GM18870 (cell line): ENCODE data around the gene GAS7.

Experiments
- ATAC-seq: cut with Tn5 transposase; IDR thresholded peaks from one replicate; pipeline ENCODE4 v1.9.1; 2021; ENCODE audit warnings: moderate library complexity; ENCODE audit not compliant: unreplicated experiment

Gene GAS7

DNA sequence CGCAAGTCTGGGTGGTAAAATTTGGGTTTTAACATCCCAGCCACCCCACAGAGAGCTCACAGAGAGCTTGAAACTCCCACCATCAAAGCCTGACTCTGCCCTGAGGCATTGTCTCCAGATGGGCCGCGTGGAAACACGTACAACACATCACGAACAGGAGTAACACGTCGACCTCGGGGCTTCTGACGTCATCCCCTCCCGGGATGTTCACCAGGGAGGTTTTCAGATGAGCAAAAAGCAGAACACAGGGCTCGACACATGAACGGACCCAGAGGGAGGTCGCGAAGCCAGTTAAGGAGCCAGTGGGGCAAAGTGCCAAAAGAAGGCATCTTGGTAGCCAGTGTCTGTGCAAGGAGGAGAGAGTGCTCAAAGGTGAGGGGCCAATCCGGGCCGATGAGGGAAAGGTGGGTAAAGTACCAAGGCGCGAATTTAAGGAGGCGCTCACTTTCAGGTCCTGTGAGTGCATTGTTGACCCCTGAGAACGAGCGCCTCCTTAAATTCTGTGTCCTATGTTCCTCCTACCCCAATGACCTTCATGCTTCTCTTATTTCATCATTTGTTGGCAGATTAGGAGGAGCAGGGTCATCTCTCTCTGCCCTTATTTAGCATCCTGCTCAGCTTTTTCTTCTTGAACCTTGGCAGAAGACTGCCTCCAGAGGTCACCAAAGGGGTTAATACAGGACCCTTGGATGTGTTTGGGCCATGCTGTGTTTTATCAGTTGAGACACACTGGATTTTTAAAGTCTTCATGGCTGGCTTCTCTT is 298.9 kb downstream of the GAS7 start:
- no peak for ATAC-seq

DNA sequence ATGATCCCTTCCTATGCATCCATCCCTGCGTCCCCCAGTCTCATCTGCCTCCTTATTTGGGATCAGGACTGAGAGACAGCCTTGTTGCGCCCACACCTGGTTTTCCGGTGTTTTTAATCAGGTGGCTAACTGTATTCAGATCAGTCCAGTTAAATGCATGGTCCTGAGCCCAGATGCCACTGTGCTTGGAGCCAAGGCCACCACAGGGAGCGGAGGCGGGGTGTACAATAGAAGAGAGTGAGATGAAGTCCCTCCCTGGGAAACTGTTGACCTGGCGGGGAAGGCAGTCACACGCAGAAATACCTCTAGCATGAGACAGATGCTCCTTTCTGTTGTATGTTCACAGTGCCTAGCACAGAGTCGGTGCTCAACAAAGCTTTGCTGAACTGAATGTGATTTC is 299.6 kb downstream of the GAS7 start:
- no peak for ATAC-seq

DNA sequence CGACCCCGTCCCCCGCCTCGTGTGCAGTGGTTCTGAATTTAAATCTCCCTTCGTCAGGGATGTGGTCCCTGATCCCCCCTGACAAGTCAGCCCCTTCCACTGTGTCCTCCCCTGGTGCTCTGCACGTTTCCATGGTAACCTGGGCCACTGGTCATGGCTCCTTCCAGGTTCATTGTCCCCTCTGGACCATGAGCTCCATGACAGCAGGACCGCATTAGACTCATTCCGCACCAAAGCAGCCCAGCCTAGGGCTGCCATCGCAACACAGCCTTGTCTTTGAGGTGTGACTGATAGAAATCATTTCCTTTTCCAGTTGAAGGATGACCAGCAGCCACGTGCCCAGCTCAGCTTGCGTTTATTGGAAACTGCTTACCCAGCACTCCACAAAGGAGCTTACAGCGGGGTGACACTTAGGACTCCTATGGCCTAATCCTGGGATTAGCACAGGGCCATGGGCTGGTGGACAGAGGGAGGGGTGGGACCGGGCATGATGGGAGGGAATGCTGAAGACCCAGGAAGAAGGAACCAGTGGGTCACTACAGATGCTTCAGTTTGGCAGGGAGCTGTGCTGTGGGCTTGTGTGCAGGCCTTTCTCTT is 300.9 kb downstream of the GAS7 start:
- ATAC-seq: no peak

DNA sequence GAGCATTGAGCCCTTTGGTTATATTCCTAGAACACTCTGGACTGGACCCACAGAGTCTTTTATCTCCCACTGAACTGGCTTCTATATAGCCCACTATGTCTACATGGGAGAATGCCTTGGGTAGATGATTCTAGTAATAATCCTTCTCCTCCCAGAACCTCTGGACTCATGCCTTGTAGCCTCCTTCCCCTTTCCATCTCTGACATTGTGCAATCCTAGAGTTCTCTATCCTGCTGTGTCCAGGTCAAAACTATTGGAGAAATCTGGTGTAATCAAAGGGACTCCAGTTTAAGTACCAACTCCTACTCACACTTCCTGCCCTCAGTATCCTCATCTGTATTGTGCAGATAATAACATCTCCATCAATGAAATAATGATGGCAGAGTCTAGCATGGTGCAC is 302.5 kb downstream of the GAS7 start:
- no peak for ATAC-seq

DNA sequence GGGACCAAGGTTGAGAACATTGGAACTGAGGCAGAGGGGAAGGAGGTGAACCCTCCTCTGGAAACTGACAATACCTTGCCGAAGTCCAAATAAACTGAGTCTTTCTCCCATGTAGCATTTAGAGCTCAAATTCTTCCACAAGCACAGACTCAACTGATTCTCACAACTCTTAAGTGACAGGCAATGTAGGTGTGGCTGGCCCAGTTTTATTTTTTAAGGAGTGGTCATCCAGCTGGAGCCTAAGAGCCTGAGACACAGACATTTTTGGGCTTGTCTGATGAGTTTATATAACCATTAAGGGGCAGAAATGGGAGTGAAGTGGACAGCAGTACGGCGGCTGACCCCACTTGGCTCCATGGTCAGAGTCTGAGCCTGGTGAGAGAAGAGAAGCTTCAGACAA is 304.2 kb downstream of the GAS7 start:
- no peak for ATAC-seq

DNA sequence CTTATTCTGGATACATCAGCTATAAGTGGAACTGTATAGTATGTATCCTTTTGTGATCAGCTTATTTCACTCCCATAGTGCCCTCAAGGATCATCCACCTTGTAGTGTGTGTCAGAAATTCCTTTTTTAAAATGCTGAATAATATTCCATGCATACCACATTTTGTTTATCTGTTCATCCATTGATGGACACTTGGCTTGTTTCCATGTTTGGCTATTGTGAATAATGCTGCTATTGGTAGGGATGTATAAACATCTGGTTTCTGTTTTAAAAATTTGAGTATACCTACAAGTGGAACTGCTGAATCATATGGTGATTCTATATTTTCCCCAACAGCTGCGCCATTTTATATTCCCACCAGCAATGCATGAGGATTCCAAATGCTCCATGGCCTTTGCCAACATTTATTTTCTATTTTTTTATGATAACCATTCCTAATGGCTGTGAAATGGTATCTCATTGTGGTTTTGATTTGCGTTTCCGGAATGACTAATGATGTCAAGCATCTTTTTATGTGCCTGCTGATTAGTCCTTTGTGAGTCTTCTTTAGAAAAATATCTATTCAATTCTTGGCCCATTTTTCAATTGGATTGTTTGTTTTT is 304.9 kb downstream of the GAS7 start:
- no peak for ATAC-seq

DNA sequence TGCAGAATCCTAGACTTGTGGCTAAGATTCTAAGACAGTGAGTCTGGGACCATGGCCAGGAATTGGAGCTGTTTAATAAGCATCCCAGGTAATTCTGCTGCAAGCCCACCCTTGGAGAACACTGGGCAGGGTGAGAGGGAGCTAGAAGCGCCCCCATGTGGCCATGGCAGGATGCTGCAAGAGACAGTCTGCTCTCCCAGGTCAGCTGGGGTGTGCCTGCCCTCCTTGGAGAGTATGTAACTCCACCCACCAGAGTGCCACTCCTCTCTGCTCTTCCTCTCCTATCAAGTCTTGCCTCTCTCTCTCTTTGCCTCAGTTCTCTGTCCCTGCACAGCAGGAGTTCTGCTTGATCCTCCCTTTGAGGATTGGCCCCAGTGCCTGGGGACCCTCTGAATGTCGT is 308.3 kb downstream of the GAS7 start:
- ATAC-seq: no peak

DNA sequence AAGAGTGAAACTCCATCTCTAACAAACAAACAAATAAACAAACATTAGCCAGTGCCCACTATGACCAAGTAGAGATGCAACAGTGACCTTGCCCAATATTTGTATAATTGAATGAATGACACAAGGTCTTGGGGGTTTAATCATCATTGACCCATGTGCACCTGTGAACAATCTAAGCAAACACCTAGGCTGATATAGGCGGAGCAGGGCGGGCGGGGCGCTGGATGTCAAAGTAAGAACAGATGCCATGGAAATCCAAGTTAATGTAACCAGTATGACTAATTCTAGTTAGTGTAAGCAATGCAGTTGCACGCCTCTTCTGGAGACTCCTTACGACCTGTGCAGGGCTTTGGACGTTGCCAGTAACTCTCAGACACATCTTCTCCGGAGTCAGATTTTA is 310.9 kb downstream of the GAS7 start:
- ATAC-seq: no peak

DNA sequence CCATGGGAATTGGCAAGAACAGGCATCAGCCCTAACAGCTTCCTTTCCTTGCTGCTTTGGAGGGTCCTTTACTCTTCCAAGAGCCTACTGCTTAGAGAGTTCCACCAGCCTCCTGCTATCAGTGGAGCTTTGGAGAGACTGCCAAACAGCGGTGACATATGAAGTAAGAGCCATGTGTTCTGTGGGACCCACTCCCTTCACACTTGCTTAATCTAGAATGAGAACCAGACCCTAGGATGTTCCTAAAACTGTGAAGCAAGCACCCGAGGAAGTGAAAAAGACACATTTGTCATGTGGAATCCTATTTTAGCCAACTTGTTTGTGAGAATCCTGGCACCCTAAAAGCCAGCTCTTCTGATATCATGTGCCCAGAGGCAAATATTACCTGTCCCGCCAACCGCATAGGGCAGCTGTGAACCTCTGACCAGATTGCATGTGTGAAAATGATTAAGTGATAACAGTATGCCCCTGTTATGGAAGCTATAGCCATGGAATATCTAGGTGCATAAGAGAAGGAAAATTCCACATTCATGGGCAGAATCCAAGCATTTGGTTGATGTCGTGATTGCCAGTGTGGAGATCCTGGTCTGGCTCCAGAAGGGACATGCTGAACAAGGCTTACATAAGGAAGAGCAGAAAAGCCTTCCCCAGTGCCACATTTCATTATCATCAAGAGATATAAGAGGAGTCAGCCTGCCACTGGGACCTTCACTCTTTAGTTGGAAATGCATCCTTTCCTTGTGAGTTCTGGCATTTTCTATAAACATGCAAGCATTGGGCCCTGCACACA is 312.1 kb downstream of the GAS7 start:
- ATAC-seq: no peak

DNA sequence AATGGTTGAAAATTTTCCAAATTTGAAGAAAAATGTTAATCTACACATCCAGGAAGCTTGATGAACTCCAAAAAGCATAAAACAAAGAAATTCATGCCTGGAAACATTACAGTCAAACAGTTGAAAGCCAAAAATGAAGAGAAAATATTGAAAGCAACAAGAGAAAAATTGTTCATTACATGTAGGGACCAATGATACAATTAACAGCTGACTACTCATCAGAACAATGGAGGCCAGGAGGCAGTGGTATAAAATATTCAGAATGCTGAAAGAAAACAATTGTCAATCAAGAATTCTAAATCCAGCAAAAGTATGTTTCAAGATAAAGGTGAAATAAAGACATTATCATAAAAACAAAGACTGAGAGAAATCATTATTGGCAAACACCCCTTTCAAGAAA is 315.0 kb downstream of the GAS7 start:
- ATAC-seq: no peak

DNA sequence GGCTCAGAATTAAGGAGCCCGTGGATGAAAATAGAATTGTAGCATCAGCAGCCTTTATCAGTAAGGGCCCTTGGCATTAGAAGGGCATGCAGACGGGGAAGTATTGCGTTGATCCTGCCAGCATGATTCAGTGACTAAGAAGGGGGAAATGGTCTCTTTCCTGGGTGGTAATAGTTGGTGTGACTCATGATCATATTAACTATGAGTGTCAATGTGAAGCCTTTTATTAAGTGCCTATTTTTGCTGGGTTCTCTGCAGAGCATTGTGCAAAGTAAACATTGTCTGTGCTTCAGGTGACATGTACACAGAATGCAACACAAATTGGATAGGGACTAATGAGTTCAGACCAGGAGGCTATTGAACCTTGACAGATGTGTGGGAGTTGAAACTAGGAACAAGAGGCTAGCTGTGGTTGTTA is 317.8 kb downstream of the GAS7 start:
- ATAC-seq: no peak

DNA sequence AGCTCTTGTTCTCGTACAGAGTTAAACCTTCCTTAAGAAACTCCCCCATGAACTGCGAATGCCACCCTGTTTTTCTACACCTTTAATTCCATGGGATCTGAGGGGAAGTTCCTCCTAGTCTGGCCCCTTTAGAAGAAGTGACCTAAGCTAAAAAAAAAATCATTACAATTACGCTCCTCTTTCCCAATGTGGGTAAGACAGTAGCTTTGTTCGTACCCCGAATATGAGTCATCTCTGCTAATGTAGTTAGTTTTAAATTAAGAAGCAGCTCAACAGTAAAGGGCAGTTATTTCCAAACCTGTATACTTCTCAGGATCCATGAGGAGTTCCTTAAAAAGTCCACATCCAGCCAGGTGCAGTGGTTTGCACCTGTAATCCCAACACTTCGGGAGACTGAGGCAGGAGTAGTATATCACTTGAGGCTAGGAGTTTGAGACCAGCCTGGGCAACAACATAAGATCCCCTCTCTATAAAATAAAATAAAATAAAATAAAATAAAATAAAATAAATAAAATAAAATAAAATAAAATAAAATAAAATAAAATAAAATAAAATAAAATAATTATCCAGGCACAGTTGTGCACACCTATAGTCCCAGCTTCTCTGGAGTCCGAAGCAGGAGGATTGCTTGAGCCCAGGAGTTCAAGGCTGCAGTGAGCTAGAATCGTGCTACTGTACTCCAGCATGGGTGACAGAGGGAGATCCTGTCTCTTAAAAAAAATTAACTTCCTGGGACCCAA is 319.4 kb downstream of the GAS7 start:
- ATAC-seq: no peak

DNA sequence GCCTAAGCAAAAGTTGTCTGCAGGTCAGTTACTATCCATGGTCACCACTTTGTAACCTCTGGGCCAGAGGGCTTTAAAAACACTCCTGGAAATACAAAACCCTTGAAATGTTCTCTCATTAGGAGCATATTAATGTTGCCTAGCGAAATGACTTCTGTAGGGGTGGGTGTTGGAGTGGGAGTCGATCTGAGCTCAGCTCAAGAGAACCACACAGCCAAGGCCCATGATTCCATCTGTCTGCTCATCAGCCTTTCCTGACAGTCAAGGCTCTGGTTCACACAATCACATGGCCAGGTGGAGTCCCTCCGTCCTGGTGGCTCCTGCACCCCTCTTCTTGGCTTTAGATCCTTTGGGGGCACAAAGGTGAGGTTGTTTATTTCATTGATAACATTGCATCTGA is 320.1 kb downstream of the GAS7 start:
- ATAC-seq: no peak

DNA sequence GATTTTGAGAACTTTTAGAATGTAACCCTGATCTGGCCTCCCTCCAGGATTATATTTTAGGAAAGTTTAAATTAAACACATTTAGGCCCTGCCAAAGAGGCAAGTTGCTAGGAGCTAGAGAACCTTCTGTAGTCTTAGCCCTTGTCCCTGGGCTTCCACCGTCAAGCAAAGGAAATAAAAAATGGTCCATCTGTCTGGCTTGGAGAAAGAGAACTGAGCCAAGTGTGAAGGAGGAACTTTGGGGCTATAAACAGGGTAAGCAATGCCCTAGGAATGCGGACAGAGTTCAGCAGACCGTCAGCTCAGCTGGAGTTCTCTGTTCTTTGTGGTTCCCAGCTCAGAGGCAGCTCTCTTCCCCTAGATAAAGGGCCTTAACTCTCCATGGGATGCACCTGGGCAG is 323.0 kb downstream of the GAS7 start:
- ATAC-seq: no peak

DNA sequence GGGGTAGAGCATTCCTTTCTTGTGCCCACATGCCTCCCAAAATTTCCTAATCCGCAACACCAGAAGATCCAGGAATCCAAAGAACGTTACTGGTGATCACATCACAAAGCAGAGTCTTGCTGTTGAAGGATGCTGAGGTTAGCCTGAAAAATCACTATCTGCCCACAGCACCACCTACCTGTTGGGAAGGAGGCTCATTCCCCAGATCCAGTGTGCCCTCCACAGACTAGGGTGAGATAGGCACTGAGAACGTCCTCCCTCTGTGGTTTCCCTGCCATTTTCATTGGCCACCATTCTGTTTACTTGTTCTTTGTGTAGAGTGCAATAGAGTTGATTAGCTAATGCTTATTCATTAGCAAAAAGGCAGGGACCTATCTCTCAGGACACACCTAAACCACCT is 323.7 kb downstream of the GAS7 start:
- no peak for ATAC-seq

DNA sequence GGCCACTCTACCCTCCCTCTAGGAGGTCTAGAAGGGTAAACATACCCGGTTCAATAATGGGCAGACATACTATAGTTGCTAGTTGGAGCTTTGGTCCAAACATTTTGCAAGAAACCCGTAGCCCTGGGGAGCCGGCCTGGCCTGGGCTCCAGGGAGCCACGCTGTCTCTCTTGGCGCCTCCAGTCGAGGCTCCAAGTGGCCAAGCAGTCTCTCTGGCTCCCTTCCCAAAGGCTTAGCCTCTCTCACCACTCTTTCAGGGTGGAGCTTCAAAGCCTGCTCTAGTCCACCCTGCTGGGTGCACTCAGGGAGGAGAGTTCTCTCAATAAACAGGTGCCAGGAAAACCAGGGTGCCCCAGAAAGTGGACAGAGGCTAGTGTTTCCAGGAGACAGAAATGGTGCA is 325.6 kb downstream of the GAS7 start:
- no peak for ATAC-seq

DNA sequence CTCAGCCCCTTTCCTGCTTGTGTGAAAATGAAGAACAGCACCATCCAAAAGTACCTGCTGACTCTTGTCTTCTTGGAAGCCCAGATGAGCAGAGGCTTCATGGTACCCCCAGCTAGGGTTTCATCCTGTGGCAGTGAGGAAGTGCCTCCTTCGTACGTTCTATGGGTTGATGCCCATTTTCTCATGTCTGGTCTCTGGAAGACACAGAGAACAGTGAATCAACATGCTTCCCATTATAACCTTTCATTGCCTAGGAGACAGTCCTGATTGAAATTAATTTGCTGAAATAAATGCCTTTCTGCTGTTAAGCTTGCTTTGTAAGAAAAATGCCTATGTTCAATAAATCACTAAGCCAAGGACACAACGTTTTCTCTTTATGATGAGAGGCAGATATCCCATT is 329.9 kb downstream of the GAS7 start:
- ATAC-seq: no peak

DNA sequence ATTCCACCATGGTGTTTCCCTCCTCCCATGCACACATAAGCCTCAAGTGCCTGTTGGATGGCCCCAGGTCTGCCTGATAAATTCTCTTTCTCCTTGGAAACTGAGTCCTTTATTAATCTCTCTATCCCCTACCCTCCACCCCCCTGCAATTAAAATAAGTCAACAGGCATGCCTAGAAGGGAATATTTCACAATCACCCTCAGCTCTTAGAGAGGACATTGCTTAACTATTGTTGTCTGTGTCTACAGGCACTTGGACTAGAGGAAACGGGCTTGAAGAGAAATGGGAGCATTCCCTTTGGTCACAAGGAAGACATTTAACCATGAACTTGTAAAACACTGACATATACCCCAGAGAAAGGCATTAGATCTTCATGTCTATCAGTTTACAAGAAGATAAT is 332.8 kb downstream of the GAS7 start:
- ATAC-seq: no peak

DNA sequence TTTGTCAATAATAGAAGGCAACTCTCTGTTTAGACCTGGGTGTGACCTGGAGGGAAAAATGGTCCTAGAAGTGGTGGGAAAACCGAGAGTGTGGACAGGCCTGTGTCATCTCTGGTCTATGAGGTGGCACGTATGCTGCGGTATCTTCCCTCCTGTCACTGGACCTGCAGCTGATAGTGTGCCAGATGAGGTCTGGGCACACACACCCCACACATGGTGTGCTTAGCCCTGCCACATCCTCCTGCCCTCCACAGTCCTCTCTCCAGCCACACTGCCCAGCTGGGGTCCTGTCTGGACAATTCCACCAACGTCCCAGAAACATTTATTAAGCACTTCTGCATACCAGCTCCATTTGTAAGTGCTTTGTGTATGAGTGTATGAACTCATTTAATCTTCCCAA is 335.5 kb downstream of the GAS7 start:
- no peak for ATAC-seq

DNA sequence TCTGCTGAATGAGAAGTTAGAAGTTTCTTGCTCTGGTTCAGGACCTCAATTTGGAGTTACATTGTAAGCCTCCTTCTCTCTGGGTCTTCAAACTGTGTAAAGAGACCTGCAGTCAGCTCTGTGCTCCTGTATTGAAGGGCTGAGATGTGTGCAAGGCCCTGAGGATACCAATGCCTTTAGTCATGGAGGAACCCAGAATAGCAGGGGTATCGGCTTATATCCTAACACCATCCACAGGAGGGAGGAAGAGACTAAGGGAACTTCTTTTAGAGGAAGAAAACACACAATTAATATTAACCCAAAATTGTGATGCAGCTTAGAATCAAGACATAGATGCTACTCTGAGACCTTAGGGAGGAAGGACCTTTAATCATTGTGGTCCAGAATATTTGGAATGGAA is 336.2 kb downstream of the GAS7 start:
- ATAC-seq: no peak

DNA sequence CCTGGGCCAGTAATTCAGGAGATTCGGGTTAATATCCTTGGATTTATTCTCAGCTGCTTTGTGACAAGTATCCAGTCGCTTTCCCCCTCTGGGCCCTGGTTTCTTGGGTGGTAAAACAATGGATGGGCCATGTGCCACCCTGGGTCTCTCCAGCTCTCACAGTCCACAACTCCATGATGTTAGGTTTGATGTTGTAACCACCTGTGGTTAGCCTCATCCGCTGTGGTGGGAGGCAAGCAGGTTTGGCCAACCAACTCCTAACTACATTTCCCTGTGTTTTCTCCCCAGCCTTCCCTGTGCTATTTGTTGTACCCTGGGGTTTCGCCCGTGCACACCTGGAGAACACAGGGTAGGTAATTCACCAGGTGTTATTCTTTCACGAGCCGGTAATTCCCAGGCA is 337.6 kb downstream of the GAS7 start:
- ATAC-seq: no peak
